Kidney capillary endothelial cell (primary cell): ENCODE measurements around the gene GMCL2.
A peak's percentile ranks its signal among the peaks of the same experiment; 100 is the strongest.

Experiments
- DNase-seq: peaks from one replicate; pipeline ENCODE4 v3.0.0-alpha.2; 2018; ENCODE audit warnings: low spot score

The GMCL2 gene

DNA sequence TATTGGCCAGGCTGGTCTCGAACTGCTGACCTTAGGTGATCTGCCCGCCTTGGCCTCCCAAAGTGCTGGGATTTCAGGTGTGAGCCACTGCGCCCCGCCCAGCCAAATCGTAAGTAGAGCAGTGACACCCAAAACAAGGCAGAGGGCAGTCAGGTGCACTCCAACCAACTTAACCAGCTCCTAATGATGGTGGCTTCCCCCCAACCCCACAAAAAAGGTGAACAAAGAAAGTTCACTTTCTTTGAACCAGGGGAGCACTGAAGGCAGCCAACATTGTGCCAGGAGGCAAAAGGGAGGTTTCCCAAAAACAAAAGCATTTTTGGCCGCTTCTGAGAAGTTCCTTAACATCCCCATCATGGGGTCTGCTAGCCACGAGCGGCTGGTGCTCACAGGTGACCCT, 9.6 kb downstream of the GMCL2 start:
- no peak for DNase-seq

DNA sequence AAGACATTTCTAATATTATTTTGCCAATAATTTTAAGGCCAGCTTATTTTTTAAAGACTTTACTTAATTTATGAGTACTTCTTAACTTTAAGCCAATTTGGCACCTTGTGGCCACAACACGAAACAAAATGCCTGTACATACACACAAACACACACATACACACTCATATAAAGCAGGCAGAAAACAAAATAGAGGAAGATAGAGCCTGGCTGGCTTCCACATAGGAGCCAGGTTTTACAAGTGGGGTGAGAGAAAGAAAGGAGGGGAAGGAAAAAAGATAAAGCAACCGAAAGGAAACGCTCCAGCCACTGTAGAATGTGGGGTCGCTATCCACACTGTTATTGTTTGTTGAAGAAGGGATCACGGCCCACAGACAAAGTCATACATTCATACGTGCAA, 10.4 kb downstream of the GMCL2 start:
- no peak for DNase-seq

DNA sequence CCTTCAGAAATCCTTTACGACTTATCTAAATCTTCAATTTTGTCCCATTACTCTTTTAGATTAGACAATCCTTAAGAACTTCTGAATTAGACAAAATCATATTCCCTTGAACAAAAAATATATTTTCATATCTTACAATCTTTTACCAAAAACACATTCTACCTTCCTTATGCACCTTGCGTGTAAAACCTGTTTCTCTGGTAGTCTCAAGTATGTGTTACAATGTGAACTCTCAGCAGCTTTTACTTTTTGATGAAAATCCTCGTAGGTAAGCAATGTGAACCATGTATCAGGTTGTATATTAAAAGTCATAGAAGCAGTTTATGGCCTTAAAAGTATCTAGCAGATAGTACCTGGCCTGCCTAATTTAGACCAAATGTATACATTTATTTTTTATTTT, 12.7 kb downstream of the GMCL2 start:
- no peak for DNase-seq

- DNase-seq: no peak
Observed at GRCh38 chr5:178170455-178170854, 16.7 kb downstream of the GMCL2 start.

- no peak for DNase-seq
Observed at GRCh38 chr5:178165581-178165980, 21.6 kb downstream of the GMCL2 start.

GRCh38 chr5:178163772-178164735, 23.1 kb downstream of the GMCL2 start:
- DNase-seq: peak; percentile 75

DNA sequence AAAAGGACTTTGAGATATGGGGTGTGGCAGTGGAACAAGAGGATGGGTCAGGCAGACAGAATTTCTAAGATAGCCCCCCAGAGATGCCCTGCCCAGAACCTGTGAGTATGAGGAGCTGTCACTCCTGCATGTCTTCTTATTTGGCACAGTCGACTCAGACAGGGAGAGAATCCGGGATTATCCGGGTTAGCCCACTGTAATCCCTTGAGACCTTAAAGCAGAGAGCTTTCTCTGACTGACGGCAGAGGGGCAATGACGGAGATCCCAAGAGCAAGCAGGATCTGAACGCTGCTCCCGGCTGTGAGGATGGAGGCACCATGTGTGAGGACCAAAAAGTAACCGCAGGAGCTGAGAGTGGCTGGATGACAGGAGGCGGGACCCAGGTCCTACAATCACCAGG, 24.7 kb downstream of the GMCL2 start:
- DNase-seq: no peak

- DNase-seq: no peak
Observed at GRCh38 chr5:178160176-178160575, 27.0 kb downstream of the GMCL2 start.

DNA sequence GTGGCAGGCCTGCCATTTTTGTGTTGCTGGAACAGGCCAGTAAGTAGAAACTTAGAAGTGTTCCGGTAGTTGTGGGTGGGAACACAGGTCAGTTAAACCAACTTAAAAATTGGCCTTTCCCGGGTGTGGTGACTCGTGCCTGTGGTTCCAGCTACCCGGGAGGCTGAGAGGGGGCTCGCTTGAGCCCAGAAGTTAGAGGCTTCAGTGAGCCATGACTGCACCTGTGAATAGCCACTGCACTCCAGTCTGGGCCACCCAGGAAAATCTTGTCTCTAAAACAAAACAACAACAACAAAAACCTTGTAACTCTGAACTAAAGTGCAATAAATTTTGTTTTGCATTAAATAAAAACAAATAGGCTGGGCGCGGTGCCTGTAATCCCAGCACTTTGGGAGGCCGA, 32.1 kb downstream of the GMCL2 start:
- no peak for DNase-seq

DNA sequence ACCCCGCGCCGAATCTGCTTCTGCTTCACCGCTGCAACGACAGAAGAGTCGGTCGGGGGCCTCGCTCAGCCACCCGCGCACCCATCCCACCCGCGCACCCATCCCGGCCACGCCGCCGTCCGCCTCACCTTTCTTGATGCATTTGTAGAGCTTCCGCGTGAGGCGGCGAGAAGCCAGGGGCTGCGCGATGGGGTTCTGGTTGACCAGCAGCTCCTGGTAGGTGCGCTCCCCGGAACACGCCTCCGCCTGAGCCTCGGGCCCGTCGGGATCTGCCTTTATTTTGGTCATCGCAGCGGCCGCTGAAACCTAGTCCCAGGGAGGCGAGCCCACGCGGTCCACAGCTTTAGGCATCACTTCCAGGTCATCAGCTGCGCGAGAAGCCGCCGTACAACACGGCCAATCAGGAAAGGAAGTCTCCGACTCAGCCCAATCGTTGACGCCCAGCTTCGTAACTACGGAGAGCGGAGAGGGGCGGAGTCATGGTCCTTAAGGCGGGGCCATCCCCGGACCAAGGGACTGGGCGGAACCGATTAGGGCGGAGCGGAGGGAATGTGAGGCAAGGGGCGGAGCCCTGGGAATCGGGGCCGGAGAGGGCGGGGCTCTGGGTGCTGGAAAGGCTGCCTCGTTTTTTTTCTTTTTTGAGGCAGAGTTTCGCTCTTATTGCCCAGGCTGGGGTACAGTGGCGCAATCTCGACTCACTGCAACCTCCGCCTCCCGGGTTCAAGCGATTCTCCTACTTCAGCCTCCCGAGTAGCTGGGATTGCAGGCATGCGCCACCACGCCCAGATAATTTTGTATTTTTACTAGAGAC, 33.4 kb downstream of the GMCL2 start, which contains the start of gene NHP2:
Gene NHP2, minus strand, starts transcription at position 356 of the 811 bp plus-strand sequence. Its CDS starts 68 bp downstream, at position 288.
- DNase-seq: peak; percentile 98

GRCh38 chr5:178152491-178153444, 34.4 kb downstream of the GMCL2 start:
- no peak for DNase-seq

GRCh38 chr5:178150977-178151734, 36.0 kb downstream of the GMCL2 start:
- DNase-seq: no peak

DNA sequence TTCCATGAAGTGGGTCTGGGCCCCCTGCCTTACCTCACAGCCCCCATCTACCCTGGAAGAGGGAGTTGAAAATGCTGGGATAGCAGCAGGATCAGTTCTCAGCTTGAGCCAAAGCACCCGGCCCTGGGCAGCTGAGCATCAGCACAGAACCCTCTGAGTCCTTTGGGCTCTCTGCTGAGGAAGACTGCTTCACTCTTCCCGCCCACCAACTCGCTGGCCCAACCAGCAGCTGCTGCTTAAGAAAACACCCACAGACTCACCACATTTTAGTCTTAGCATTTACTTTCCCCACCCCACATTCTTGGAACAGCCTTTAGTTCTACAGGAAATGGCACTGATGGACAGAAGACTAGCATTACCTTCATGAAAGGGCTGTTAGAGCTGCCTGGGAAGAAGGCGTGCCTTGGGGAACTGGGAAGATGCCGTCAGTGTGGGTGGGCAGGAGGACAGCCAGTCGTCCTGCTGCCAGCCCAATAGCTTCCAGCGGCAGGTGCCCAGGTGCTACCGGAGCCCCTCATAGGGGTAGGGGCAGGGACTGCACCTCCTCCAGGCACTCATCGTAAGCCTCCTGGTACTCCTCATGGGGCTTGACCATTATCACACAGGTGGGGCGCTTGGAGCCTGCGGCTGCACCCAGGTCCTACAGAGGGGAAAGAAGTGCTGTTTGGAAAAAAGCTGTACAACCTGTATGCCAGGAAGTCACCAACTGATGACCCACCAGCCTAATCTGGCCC, 37.8 kb downstream of the GMCL2 start:
- no peak for DNase-seq

GRCh38 chr5:178147406-178147805, 39.8 kb downstream of the GMCL2 start:
- DNase-seq: no peak

DNA sequence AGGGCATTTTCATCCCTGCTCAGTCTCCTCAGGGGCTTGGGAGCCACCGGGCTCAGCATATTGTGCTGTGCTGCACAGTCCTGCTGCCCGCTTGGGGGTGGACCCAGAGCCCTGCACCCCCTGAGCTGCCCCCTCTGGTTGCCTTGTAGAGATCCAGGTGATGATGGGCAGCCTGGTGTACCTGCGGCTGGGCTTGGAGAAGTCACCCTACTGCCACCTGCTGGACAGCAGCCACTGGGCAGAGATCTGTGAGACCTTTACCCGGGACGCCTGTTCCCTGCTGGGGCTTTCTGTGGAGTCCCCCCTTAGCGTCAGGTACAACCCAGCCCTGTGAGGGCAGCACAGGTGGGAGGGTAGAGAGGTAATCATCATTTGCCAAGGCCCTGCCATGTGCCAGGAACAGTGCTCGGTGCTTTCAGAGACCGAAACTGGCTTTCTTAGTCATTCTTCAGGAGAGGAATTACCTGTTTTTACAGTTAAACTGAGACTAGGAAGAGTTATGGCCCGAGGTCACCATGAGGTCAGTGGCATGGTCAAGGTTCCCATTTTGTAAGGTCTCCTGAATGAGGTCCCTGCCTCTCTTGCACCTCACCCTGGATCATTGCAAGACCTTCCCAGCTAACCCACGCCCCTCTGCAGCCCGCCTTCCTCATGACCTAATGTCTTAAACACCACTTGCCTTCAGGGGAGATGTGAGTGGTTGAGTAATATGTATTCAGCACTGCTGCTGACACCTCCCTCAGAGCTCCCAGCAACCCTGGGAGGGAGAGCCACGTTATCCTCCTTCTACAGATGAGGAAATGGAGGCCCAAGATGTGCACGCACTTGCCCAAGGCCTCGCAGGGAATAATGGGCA, 41.0 kb downstream of the GMCL2 start:
- DNase-seq: peak; percentile 34

GRCh38 chr5:178143901-178144300, 43.3 kb downstream of the GMCL2 start:
- DNase-seq: no peak

GRCh38 chr5:178143246-178143645, 43.9 kb downstream of the GMCL2 start:
- no peak for DNase-seq

- DNase-seq: no peak
Observed at GRCh38 chr5:178142642-178143041, 44.5 kb downstream of the GMCL2 start.

DNA sequence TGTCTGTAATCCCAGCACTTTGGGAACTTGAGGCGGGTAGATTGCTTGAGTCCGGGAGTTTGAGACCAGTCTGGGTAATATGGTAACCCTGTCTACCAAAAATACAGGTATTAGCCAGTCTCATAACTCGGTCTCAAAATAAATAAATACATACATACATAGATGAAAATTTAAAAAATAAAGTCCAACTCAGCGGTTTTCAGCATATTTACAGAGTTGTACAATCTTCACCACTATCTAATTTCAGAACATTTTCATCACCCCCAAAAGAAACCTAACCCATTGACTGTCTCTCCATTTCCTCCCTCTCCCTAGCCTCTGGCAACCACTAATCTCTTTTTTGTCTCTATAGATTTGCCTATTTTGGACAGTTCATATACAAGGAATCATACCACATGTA, 45.6 kb downstream of the GMCL2 start:
- DNase-seq: no peak
